CD4-positive, CD25-positive, alpha-beta regulatory T cell (primary cell): ENCODE measurements around the gene CFHR3. TPM values are rescaled to one million over a fixed set of nuclear protein-coding genes. Genes with fewer than 3 reads are reported as not detected.
"Not testable (repeated sequence)": the region's sequence is repeated elsewhere in the genome, so short reads cannot be mapped to it uniquely, and the experiment has no call there.

Experiments
- ATAC-seq, 2 donors: fragments of 150-1000 bp; cut with Tn5 transposase; one replicate each; pipeline ENCODE4 v1.10.0; 2021; ENCODE audit warnings: low read depth in 2 of 2, moderate number of reproducible peaks in 2 of 2, moderate library complexity in 1 of 2
- DNase-seq, 3 donors: peaks; one replicate each; pipeline versions ENCODE4 v3.0.0 to v3.0.0-alpha.2; 2012 to 2022; ENCODE audit warnings: mixed read lengths in 1 of 3
- H3K27ac ChIP-seq: one replicate; pipeline ENCODE4 v1.7.0; 2013; ENCODE audit warnings: mild to moderate bottlenecking, low read length; ENCODE audit not compliant: insufficient read depth, poor library complexity, severe bottlenecking
- H3K27me3 ChIP-seq: one replicate; pipeline ENCODE4 v1.7.0; 2013; ENCODE audit warnings: low read length; ENCODE audit not compliant: control insufficient read depth, insufficient read depth
- H3K36me3 ChIP-seq: one replicate; pipeline ENCODE4 v1.7.0; 2013; ENCODE audit warnings: mild to moderate bottlenecking, low read length, moderate library complexity; ENCODE audit not compliant: control insufficient read depth, insufficient read depth
- H3K4me1 ChIP-seq: 2 replicates; pipeline ENCODE4 v1.7.0; 2013; ENCODE audit warnings: mild to moderate bottlenecking, low read length; ENCODE audit not compliant: insufficient read depth, control insufficient read depth, poor library complexity, severe bottlenecking
- H3K4me3 ChIP-seq: one replicate; pipeline ENCODE4 v1.7.0; 2013; ENCODE audit warnings: low read depth, mild to moderate bottlenecking, low read length, moderate library complexity
- H3K9me3 ChIP-seq, 2 experiments: 1 replicate in 1 of 2; 2 replicates in 1 of 2; pipeline ENCODE4 v1.7.0; 2013; ENCODE audit warnings: low read length in 2 of 2, mild to moderate bottlenecking in 1 of 2, moderate library complexity in 1 of 2; ENCODE audit not compliant: control insufficient read depth in 2 of 2
- H3K27ac Mint-ChIP-seq, 3 donors: one replicate each; pipeline ENCODE4 v1.8.0; 2020 to 2022; ENCODE audit warnings: mild to moderate bottlenecking in 3 of 3, mixed read lengths in 3 of 3, moderate library complexity in 2 of 3
- H3K27me3 Mint-ChIP-seq: one replicate; pipeline ENCODE4 v1.8.0; 2022; ENCODE audit warnings: mild to moderate bottlenecking, mixed read lengths
- H3K36me3 Mint-ChIP-seq: one replicate; pipeline ENCODE4 v1.8.0; 2020; ENCODE audit warnings: mixed read lengths
- H3K4me1 Mint-ChIP-seq, 4 donors: one replicate each; pipeline ENCODE4 v1.8.0; 2020 to 2022; ENCODE audit warnings: mixed read lengths in 4 of 4, mild to moderate bottlenecking in 1 of 4
- H3K4me3 Mint-ChIP-seq, 4 donors: one replicate each; pipeline ENCODE4 v1.8.0; 2020 to 2022; ENCODE audit warnings: mild to moderate bottlenecking in 4 of 4, mixed read lengths in 4 of 4, moderate library complexity in 3 of 4
- H3K9me3 Mint-ChIP-seq, 7 donors: one replicate each; pipeline ENCODE4 v1.8.0; 2020 to 2022; ENCODE audit warnings: mixed read lengths in 7 of 7, mild to moderate bottlenecking in 3 of 7, moderate library complexity in 2 of 7
- polyA plus RNA-seq, 4 donors: library from polyadenylated mRNA; unstranded; fragments of 300-500 nt; fragmentation: Illumina TruSeq; gene quantifications; one replicate each; pipeline ENCODE4 v1.2.3, GENCODE V29; 2021
- total RNA-seq: library from RNA; stranded (reverse); gene quantifications from one replicate; pipeline ENCODE4 v1.2.3, GENCODE V29; 2022

CFHR3 gene
- total and polyA plus RNA-seq, 5 donors from 2014 or later, result not detected

DNA sequence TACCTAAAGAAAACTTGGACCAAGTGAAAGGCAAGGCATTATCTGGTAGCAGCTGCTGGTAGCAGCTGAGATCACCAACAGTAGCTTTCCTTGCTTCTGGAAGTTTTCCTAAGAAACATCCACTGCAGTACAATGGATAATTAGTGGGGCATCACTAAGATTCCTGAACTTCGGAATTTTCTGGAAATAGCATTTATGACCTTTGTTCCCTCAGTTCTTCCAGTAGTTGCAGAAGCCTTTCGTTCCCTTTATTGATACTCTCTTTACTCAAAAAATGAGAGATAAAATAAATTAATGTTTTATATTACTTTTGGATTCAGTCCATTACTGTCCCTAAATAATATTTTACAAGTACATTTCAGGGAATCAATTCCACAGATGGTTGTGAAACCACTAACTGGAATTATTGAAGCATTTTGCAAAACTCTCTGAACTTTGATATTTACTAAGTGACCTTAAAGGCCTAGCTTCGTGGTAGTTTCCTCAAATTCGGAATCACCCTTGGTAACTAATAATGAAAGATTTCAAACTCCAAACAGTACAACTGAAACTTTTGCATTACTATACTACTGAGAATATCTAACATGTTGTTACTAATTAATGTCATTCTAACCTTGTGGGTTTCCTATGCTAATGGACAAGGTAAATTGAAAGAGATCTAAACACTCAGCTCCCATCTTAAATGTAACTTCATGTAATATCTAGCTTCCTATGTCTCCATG is 9.5 kb upstream of the CFHR3 start:
- H3K36me3 ChIP-seq, H3K4me1 Mint-ChIP-seq: not testable (repeated sequence)

DNA sequence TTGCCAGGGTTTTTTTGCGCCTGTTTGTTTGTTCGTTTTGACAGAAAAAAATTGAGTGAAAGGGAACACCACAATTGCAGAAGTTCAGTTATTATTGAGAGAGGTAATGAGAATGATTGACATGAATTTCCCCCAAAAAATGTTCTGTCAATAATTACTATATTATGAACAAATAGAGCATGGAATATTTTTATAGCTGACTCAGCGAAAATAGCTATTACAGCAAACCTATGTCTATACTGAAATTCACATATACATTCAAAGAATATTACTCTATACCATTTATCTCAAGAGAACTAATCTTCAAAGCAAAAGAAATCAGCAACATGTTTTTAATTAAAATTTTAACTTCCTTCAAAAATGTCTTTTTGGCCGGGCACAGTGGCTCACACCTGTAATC is 4.8 kb upstream of the CFHR3 start:
- not testable (repeated sequence) for H3K9me3 ChIP-seq, H3K4me3 ChIP-seq, DNase-seq, H3K27ac ChIP-seq, H3K4me3 Mint-ChIP-seq, H3K36me3 ChIP-seq, H3K36me3 Mint-ChIP-seq, H3K4me1 Mint-ChIP-seq, H3K9me3 Mint-ChIP-seq, ATAC-seq, H3K27ac Mint-ChIP-seq, H3K27me3 Mint-ChIP-seq, H3K4me1 ChIP-seq, H3K27me3 ChIP-seq

More for the DNA sequence above, 9.5 kb upstream of the CFHR3 start:
- H3K27me3 ChIP-seq, H3K4me1 ChIP-seq, H3K9me3 ChIP-seq, H3K27ac Mint-ChIP-seq, H3K4me3 Mint-ChIP-seq, H3K4me3 ChIP-seq, H3K27ac ChIP-seq, ATAC-seq, H3K9me3 Mint-ChIP-seq, DNase-seq, H3K36me3 Mint-ChIP-seq, H3K27me3 Mint-ChIP-seq: not testable (repeated sequence)

DNA sequence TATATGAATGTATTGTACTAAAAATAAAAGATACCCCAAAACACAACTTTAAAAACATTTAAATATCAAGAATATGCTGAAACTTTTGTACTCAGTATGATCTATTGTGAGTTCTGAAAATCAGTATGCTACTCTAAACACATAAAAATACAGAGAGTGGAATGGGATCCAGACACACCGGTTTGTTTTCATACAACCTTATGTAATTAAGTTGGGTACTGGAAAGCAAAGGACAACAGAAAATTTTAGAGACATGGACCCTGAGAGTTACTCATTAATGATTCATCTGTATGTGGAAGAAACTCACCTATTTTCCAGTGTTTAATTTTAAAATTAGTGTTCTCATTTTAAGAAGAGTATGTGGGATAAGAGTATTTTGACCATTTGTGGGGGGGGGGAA is 927 bp upstream of the CFHR3 start:
- Mint-ChIP-seq H3K27ac (peak overlapping the region in 1 of 3 donors; percentile 52), H3K4me1 (no peaks in the 10 kb centered on the region), H3K27me3 (no peaks in the 10 kb centered on the region), H3K9me3 (peaks cover 0 to 6% (median 0%) of the 10 kb centered on the region in 7 donors), H3K36me3 (no peaks in the 10 kb centered on the region), H3K4me3 (no peak overlapping the region)
- Histone ChIP-seq H3K9me3 (no peaks in the 10 kb centered on the region), H3K4me1 (no peaks in the 10 kb centered on the region), H3K4me3 (no peak overlapping the region), H3K27me3 (no peaks in the 10 kb centered on the region), H3K27ac (no peak overlapping the region), H3K36me3 (no peaks in the 10 kb centered on the region)
- no peak for DNase-seq
- no peak for ATAC-seq

DNA sequence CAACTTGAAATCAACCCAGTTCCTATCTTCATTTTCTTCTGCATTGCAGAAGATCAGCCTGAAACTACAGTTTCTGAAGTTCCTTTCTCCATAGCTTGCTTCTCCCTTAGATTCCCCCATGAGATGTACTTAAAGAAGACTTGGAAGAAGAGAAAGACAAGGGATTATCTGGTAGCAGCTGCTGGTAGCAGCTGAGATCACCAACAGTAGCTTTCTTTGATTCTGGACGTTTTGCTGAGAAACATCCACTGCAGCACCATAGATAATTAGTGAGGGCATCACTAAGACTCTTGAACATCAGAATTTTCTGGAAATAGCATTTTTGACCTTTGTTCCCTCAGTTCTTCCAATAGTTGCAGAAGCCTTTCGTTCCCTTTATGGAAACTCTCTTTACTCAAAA is 465 bp upstream of the CFHR3 start:
- Mint-ChIP-seq H3K27ac (no peak overlapping the region), H3K4me3 (no peak overlapping the region), H3K9me3 (peaks cover 0 to 6% (median 0%) of the 10 kb centered on the region in 7 donors), H3K36me3 (no peaks in the 10 kb centered on the region), H3K4me1 (no peaks in the 10 kb centered on the region), H3K27me3 (no peaks in the 10 kb centered on the region)
- DNase-seq (no peak), ATAC-seq (no peak)
- Histone ChIP-seq H3K27ac (no peak overlapping the region), H3K4me3 (no peak overlapping the region), H3K36me3 (no peaks in the 10 kb centered on the region), H3K4me1 (no peaks in the 10 kb centered on the region), H3K27me3 (no peaks in the 10 kb centered on the region), H3K9me3 (no peaks in the 10 kb centered on the region)

DNA sequence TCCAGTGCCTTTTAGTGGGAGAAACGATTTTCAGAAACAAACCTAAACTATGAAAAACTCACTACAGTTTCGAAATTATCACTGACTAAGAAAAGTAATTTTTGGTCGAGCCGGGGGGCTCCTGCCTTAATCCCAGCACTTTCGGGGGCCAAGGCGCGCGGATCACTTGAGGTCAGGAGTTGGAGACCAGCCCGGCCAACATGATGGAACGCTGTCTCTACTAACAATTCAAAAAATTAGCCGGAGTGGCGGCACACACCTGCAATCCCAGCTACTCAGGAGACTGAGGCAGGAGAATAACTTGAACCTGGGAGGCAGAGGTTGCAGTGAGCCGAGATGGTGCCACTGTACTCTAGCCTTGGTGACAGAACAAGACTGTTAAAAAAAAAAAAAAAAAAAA is 3.0 kb downstream of the CFHR3 start:
- Mint-ChIP-seq H3K9me3 (peaks cover 0 to 6% (median 0%) of the 10 kb centered on the region in 7 donors), H3K27ac (no peak overlapping the region), H3K4me3 (no peak overlapping the region), H3K36me3 (no peaks in the 10 kb centered on the region), H3K27me3 (no peaks in the 10 kb centered on the region), H3K4me1 (no peaks in the 10 kb centered on the region)
- ATAC-seq (no peak), DNase-seq (no peak)
- H3K9me3 ChIP-seq, result no peaks in the 10 kb centered on the region
- H3K36me3 ChIP-seq, result no peaks in the 10 kb centered on the region
- no peak overlapping the region for H3K27ac ChIP-seq
- no peaks in the 10 kb centered on the region for H3K27me3 ChIP-seq
- H3K4me3 ChIP-seq, result no peak overlapping the region
- H3K4me1 ChIP-seq, result no peaks in the 10 kb centered on the region

DNA sequence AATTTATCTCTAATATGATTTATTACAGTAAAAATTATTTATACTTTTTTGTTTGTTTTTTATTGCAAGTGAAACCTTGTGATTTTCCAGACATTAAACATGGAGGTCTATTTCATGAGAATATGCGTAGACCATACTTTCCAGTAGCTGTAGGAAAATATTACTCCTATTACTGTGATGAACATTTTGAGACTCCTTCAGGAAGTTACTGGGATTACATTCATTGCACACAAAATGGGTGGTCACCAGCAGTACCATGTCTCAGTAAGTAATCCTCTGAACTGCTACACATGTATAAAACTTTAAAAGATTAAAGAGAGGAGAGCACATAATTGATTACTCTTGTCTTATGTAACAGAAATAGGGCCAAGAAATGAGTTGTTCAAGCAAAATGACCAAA is 4.5 kb downstream of the CFHR3 start:
- no peaks in the 10 kb centered on the region for H3K27me3 Mint-ChIP-seq
- no peak overlapping the region for H3K4me3 ChIP-seq
- no peaks in the 10 kb centered on the region for H3K4me1 ChIP-seq
- DNase-seq (no peak), ATAC-seq (no peak)
- no peak overlapping the region for H3K27ac Mint-ChIP-seq
- H3K27me3 ChIP-seq, result no peaks in the 10 kb centered on the region
- no peaks in the 10 kb centered on the region for H3K9me3 ChIP-seq
- no peaks in the 10 kb centered on the region for H3K4me1 Mint-ChIP-seq
- H3K36me3 Mint-ChIP-seq, result no peaks in the 10 kb centered on the region
- H3K9me3 Mint-ChIP-seq, result peaks cover 0 to 6% (median under 1%) of the 10 kb centered on the region in 7 donors
- H3K27ac ChIP-seq, result no peak overlapping the region
- H3K36me3 ChIP-seq, result no peaks in the 10 kb centered on the region
- H3K4me3 Mint-ChIP-seq, result no peak overlapping the region

DNA sequence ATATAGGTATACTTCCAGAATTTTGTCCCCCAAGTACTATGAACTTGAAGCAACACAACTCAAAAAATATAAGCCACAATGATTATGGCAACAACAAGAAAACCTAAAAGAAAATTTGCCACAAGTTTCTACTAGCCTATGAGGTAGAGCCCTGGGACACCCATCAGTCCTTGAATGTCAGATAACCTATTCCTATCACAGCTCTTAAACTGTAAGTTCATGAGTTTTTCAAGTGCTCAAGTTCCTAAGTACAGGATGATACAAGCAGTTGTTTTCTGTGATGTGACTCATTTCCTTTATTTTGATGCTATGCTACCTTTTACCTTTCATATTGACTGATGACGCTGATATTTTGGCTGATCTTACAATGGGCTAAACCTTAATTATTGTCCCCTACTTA is 16.6 kb downstream of the CFHR3 start:
- H3K36me3 Mint-ChIP-seq, H3K27ac ChIP-seq, H3K4me3 ChIP-seq, H3K4me3 Mint-ChIP-seq, H3K9me3 ChIP-seq, H3K9me3 Mint-ChIP-seq, H3K4me1 Mint-ChIP-seq, H3K27ac Mint-ChIP-seq, ATAC-seq, H3K4me1 ChIP-seq, H3K36me3 ChIP-seq, H3K27me3 Mint-ChIP-seq, DNase-seq, H3K27me3 ChIP-seq: not testable (repeated sequence)

DNA sequence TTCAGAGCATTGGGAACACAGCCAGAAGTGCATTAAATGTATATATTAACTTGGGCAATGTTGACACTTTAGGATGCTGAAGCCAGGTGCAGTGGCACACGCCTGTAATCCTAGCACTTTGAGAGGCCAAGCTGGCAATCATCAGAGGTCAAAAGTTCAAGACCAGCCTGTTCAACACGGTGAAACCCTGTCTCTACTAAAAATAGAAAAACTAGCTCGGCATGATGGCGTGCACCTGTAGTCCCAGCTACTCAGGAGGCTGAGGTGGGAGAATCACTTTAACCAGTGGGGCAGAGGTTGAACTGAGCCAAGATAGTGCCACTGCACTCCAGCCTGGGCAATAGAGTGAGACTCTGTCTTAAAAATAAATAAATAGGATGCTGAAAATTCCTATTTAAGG is 19.5 kb downstream of the CFHR3 start:
- not testable (repeated sequence) for DNase-seq, H3K4me3 Mint-ChIP-seq, H3K4me1 ChIP-seq, ATAC-seq, H3K36me3 ChIP-seq, H3K27ac Mint-ChIP-seq, H3K9me3 ChIP-seq, H3K27me3 Mint-ChIP-seq, H3K36me3 Mint-ChIP-seq, H3K27ac ChIP-seq, H3K4me3 ChIP-seq, H3K27me3 ChIP-seq, H3K4me1 Mint-ChIP-seq
- H3K9me3 Mint-ChIP-seq, result peaks cover 0 to 16% (median 0%) of the 10 kb centered on the region in 7 donors
